Muscle of arm (tissue), 12 donors: ENCODE measurements around the gene SP110. TPM values are rescaled to one million over a fixed set of nuclear protein-coding genes. Genes with fewer than 3 reads are reported as not detected.

Source experiments
- DNase-seq: peaks from one replicate; pipeline ENCODE4 v3.0.0-alpha.2; 2013
- polyA plus RNA-seq, 12 donors: library from polyadenylated mRNA; unstranded; fragments of 120-200 nt; gene quantifications; one replicate each; pipeline ENCODE4 v1.2.1, GENCODE V29; 2013; ENCODE audit not compliant: insufficient read length in 12 of 12

The SP110 gene
- polyA plus RNA-seq, 12 donors, result 9.3 to 41.8 (median 16.1) TPM; not detected in 1

DNA sequence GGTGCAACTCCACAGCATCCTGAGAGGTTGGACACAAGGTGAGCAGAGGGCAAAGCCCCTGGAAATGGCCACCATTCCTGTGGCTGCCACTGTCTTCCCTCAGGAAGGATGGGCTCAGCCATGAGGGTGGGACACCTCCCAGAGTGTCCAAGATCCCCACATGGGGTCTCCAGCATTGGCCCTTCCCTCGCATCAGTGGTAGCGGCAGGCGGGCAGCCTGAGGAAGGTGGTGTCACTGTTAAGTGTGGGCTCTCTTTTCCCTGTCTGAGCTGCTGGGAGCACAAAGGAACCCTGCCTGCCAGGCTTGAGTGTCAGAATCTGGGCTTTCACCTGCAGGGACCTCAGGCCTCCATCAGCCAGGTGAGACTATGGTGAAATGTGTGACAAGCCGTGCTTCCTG is 47.6 kb downstream of the SP110 start:
- no peak for DNase-seq

DNA sequence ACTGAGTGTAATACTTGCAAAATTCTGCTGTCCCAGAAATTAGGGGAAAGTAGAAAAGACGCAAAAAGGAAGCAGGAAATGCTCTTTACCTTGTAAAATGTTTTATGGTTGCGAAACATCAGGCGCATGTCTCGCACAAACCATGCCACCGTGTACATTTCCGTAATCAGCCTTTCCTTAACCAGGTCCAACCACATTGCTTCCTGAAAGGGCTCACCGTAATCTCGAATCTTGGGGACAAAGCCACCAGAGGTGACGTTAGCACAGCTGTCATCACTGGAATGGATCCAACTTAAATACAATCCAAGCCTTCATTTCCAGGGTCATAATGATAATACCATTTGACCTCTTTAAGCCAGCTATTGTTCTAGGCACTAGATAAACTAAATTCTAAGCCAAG is 49.3 kb downstream of the SP110 start:
- DNase-seq, result no peak

DNA sequence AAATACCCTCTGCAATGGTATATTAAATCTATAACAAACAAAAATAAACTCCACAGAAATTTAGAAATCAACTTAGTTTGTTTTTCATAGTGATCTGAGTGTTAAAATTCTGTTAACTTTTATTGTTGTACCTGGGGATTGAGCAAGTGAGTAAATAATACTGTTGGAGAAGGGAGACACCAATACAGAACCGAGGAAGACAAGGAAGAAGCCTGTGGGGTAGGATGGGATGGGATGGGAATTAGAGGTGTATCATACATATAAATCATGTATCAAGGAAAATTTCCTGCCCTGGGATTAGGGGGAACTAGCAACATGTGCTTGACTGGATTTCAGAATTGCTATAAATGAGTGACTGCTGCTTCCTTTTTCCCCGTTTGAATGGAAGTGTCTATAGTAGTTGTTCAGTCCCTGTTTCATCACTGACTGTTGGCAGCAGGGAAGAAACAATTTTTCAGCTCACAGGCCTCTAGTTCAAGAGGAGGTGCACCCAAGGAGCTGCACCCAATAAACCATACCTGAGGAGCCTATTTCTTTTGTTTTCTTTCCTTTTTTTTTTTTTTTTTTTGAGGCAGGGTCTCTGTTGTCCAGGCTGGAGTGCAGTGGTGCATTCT is 53.1 kb downstream of the SP110 start:
- DNase-seq, result no peak

- no peak for DNase-seq
Observed at GRCh38 chr2:230164139-230164538, 55.6 kb downstream of the SP110 start.

DNA sequence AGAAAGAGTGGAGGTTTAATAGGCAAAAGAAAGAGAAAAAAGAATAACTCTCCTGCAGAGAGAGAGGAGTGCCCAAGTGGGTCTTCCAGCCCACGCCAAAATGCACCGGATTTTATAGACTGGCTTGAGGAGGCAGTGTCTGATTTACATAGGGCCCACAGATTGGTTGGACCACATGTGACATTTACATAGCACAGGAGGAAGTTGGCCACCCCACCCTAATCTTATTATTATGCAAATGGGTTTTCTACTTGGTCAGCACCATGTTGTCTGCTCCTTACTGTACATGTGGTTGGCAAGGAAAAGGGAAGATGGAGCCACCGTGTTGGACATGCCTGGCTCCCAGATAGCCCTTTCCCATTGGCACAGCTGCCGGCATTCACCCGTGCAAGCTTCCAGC is 56.8 kb downstream of the SP110 start:
- no peak for DNase-seq

- DNase-seq, result no peak
Observed at GRCh38 chr2:230161184-230161583, 58.6 kb downstream of the SP110 start.

DNA sequence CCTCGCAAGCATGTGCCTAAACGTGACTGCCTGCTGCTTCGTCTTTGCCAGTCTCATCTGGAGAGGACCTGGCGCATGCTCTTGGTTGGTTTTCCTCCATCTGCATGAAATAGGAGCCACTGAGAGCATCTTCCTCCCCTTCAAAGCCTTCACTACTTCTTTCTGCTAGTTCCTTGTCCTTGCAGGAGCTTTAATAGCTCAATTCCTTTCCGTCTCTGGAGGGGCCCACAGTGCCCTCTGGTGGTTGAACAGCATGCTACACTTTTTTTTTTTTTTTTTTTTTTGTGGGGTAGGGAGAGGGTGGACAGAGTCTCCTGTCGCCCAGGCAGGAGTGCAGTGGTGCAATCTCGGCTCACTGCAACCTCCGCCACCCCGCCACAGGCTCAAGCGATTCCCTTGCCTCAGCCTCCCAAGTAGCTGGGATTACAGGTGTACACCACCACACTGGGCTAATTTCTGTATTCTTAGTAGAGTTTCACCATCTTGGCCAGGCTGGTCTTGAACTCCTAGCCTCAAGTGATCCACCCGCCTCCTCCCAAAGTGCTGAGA is 59.6 kb downstream of the SP110 start:
- peak; percentile 29 for DNase-seq

DNA sequence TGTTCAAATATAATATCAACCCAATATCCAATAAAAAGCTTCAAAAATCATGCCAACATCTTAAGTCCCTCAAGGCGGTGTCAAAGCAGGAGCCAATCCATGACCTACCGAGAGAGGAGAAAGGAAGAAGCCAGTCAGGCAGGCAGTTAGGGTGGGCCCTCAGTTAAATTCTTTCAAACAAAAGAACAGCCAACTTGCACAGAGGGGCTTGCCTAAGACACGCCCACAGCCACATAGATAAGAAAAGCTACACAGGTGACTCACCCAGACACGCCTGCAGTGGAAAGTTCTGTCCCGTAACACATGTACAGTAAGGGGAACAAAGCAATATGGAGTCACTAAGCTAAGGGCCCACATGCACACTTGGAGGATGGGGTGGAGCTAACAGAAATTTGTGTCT is 61.3 kb downstream of the SP110 start:
- DNase-seq, result no peak

- DNase-seq, result no peak
Observed at GRCh38 chr2:230156782-230157699, 62.7 kb downstream of the SP110 start.

GRCh38 chr2:230155359-230155758 is 64.4 kb downstream of the SP110 start:
- no peak for DNase-seq

DNA sequence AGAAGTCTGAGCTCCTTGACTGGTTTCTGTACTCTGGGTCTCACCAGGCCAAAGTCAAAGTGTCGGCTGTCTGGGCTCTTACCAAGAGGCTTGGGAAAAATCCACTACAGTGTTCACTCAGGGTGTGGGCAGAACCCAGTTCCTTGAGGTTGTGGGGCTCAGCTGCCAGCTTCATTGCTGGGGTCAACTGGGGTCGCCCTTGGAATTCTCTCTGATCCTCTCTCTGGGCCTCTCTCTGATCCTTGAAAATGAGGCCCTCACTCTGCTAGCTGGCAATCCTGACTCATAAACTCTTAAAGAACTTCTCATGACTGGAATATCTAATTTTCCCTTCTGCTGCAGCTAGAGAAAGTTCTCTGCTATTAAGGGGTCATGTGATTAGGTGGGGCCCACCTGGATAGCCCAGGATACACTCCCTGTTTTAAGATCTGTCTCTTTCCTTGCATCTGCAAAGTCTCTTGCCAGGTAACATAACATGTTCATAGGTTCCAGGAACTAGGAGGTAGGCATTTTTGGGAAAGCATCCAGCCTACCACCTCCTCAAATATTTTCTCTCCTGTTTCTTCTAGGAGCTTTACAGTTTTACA is 66.3 kb downstream of the SP110 start:
- no peak for DNase-seq

GRCh38 chr2:230152334-230152733 is 67.5 kb downstream of the SP110 start:
- no peak for DNase-seq

DNA sequence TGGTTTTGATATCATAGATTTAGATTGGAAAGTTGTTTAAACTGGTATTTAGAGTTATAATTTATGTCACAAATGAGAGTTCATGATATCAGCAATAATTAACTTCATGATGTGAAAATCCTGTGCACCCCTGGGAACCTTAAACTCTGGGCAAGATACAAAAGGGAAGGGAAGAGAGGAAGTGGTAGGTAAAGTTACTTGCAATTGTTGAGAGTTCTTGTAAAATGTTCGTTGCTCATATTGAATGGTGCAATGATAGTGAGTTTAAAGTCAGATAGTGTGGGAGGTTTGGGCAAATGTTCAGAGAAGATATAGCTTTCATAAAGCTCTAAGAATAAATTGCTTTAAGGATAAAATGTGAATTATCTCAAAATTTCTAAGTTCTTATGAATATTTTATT is 75.4 kb downstream of the SP110 start:
- DNase-seq, result no peak

DNA sequence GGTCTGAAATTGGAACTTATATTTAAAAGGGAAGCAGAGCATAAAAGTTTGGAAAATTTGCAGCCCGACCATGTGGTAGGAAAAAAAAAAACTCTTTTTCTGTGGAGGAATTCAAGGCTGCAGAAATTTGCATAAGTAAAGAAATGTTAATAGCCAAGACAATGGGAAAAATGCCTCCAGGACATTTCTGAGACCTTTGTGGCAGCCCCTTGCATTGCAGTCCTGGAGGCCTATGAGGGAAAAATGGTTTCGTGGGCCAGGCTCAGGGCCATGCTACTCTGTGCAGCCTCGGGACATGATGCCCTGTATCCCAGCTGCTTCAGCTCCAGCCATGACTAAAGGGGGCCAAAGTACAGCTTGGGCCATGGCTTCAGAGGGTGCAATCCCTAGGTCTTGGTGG is 79.1 kb downstream of the SP110 start:
- no peak for DNase-seq

GRCh38 chr2:230137902-230138539 is 81.8 kb downstream of the SP110 start:
- no peak for DNase-seq

DNA sequence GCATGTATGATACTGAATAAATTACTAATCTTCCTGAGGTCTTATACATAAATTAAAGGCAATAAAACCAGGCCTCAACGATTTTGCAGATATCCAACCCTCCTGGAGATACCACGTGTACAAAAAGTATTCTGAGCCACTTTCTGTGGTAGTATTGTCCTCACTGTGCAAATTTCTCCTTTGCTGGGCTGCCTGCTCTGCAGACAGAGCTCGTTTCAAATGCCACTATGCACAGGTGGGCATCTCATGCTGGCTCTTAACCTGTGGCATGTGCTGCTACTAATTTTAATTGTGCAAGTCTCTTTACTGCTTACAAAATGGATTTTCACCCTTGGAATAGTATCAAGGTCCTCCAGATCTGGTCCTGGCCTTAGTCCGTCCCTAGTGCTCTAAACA is 84.7 kb downstream of the SP110 start:
- DNase-seq, result no peak

DNA sequence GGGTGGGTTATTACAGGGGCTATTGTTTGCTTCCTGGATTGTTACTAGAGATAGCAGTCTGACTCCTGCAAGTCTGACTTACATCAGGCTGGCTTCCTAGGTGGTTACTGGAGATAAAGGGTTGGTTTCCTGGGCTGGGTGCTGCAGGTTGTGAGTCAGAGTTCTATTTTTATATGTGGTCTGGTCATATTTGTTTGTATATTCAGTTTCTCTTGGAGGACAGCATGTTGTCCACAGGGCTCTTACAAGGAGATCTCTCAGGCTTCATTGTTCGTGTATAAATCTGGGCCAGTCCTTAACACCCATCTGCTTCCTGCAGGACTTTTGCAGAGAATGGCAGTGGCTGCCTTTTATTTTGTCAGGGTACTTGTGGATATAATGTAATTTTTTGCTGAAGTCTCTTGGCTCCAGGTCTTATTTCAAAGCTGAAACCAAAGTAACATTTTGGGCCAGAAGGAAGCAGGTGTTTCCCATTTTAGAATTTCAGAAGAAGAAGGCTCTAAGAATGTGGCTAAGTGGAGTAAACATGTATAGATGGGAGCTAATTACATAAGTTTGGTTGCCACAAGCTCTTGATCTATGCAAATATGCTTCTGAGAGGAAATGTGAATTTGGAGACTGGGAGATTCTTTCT is 85.2 kb downstream of the SP110 start:
- no peak for DNase-seq

DNA sequence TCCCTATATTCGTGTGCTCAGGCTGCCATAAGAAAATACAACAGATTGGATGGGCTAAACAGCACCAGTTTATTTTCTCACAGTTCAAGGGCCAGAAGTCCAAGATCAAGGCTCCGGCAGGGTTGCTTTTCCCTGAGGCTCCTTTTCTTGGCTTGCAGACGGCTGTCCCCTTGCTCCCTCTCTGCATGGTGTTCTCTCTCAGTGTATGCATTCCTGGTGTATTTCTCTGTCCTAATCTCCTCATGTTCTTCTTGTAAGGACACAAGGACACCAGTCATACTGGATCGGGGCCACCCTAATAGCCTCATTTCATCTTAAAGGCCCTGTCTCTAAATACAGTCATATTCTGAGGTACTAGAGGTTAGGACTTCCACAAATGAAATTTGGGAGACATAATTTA is 88.4 kb downstream of the SP110 start:
- no peak for DNase-seq

- DNase-seq, result no peak
Observed at GRCh38 chr2:230130668-230131364, 89.0 kb downstream of the SP110 start.

DNA sequence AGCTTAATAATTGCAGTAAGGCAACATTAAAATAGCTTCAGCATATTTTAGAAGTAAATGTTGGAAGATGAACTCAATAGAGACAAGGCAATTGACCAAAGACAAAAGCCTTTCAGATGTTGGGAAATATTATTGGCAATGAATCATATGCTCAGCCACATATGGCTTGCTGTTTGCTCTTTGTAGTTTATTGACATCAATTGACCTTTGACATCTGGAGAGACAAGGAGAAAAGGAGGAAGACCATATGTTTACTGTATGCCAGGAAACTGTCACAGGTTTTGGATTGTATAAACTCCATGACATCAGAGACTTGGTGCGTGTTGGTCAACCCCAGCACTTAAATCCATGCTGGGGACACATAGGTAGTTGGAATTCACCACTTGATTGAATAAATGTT is 90.4 kb downstream of the SP110 start:
- no peak for DNase-seq
